Mesendoderm (in vitro differentiated cells): ENCODE data around the gene TRIM29. TPM values are rescaled to one million over a fixed set of nuclear protein-coding genes. Genes with fewer than 3 reads are reported as not detected.

Experiments used
- DNase-seq: peaks from one replicate; pipeline ENCODE4 v3.0.0; 2013
- H2AK5ac ChIP-seq: 2 replicates; pipeline ENCODE4 v1.6.1; 2013; ENCODE audit warnings: low read length, inconsistent platforms
- H2BK120ac ChIP-seq: 2 replicates; pipeline ENCODE4 v1.6.1; 2013; ENCODE audit warnings: low read depth, mild to moderate bottlenecking, low read length, moderate library complexity, mixed read lengths
- H2BK15ac ChIP-seq: replicated peaks from 2 replicates; pipeline ENCODE4 v1.6.1; 2013; ENCODE audit warnings: low read depth, mild to moderate bottlenecking, moderate library complexity
- H2BK5ac ChIP-seq: 2 replicates; pipeline ENCODE4 v1.6.1; 2013; ENCODE audit warnings: low read length, inconsistent platforms
- H3K18ac ChIP-seq: 2 replicates; pipeline ENCODE4 v1.6.1; 2013; ENCODE audit warnings: mild to moderate bottlenecking, low read length, mixed read lengths
- H3K23ac ChIP-seq: one replicate; pipeline ENCODE4 v1.6.1; 2013; ENCODE audit warnings: low read length
- H3K27ac ChIP-seq: 2 replicates; pipeline ENCODE4 v1.5.1; 2013; ENCODE audit warnings: low read depth, mild to moderate bottlenecking, inconsistent platforms, low read length, moderate library complexity
- H3K27me3 ChIP-seq: 2 replicates; pipeline ENCODE4 v1.6.1; 2013; ENCODE audit warnings: low read length, control low read depth, mild to moderate bottlenecking, inconsistent platforms; ENCODE audit not compliant: insufficient read depth, poor library complexity
- H3K36me3 ChIP-seq: 2 replicates; pipeline ENCODE4 v1.6.1; 2013; ENCODE audit warnings: low read length, inconsistent platforms; ENCODE audit not compliant: control insufficient read depth, insufficient read depth
- H3K4ac ChIP-seq: one replicate; pipeline ENCODE4 v1.6.1; 2013; ENCODE audit warnings: low read depth, mild to moderate bottlenecking, low read length, moderate library complexity
- H3K4me1 ChIP-seq: 2 replicates; pipeline ENCODE4 v1.6.1; 2013; ENCODE audit warnings: low read depth, low read length, inconsistent platforms; ENCODE audit not compliant: control insufficient read depth
- H3K4me2 ChIP-seq: 2 replicates; pipeline ENCODE4 v1.6.1; 2013; ENCODE audit warnings: low read length
- H3K4me3 ChIP-seq: 2 replicates; pipeline ENCODE4 v1.5.1; 2013; ENCODE audit warnings: mild to moderate bottlenecking, low read length
- H3K56ac ChIP-seq: one replicate; pipeline ENCODE4 v1.6.1; 2013; ENCODE audit warnings: low read length
- H3K79me1 ChIP-seq: 2 replicates; pipeline ENCODE4 v1.6.1; 2013; ENCODE audit warnings: low read length, inconsistent platforms
- H3K79me2 ChIP-seq: 2 replicates; pipeline ENCODE4 v1.6.1; 2013; ENCODE audit warnings: mild to moderate bottlenecking, low read length; ENCODE audit not compliant: control insufficient read depth, insufficient read depth
- H3K9ac ChIP-seq: 2 replicates; pipeline ENCODE4 v1.6.1; 2013; ENCODE audit warnings: low read length, inconsistent platforms
- H4K5ac ChIP-seq: one replicate; pipeline ENCODE4 v1.6.1; 2013; ENCODE audit warnings: low read length
- H4K8ac ChIP-seq: one replicate; pipeline ENCODE4 v1.6.1; 2013; ENCODE audit warnings: low read depth, mild to moderate bottlenecking, control low read depth, low read length, moderate library complexity
- WGBS: extraction: QIAGEN DNeasy Blood & Tissue Kit; methylation state at CpG from one replicate; pipeline ENCODE4 v1.1.7; 2013; ENCODE audit warnings: low lambda C conversion rate, missing lambda C conversion rate; ENCODE audit not compliant: insufficient coverage; ENCODE audit errors: extremely low coverage; 5-methylcytosine and 5-hydroxymethylcytosine counted together
- polyA plus RNA-seq, 2 experiments: library from polyadenylated mRNA; stranded (reverse); fragments of 200-250 nt; gene quantifications; one replicate each; pipeline ENCODE4 v1.2.3, GENCODE V29; 2013

TRIM29 gene, protein sequence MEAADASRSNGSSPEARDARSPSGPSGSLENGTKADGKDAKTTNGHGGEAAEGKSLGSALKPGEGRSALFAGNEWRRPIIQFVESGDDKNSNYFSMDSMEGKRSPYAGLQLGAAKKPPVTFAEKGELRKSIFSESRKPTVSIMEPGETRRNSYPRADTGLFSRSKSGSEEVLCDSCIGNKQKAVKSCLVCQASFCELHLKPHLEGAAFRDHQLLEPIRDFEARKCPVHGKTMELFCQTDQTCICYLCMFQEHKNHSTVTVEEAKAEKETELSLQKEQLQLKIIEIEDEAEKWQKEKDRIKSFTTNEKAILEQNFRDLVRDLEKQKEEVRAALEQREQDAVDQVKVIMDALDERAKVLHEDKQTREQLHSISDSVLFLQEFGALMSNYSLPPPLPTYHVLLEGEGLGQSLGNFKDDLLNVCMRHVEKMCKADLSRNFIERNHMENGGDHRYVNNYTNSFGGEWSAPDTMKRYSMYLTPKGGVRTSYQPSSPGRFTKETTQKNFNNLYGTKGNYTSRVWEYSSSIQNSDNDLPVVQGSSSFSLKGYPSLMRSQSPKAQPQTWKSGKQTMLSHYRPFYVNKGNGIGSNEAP
- polyA plus RNA-seq (2013, experiment 1 of 2) = 0.13 TPM
- 0.10 TPM for polyA plus RNA-seq (2013, experiment 2 of 2)

DNA sequence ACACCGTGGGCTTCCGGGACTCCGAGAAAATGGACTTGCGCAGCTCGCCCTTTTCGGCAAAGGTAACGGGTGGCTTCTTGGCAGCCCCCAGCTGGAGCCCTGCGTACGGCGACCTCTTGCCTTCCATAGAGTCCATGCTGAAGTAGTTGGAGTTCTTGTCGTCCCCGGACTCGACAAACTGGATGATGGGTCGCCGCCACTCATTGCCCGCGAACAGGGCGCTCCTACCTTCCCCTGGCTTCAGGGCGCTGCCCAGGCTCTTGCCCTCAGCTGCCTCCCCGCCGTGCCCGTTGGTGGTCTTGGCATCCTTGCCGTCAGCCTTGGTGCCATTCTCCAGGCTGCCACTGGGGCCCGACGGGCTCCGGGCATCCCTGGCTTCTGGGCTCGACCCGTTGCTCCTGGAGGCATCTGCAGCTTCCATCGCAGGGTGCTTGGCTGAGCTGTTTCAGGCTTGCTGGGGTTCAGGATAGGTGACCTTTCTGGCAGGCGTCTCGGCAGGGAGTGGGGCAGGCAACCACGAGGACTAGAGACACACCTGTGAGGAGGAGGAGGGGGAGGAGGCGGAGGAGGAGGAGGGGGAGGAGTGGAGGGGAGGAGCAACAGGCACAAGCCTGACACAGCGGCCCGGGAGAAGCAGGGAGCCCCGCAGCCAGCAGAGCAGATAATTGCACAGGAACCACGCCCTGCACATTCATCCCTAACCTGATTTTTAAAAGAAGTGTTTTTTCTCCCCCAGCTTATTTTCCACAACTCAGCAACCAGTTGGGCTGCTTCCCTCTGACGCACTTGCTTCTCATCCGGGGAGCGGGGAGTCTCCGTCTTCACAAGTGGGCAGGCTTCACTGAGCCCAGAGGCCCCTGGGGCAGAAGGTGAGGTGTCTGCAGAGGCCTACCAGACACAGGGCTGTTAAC lies at the start of gene TRIM29:
TRIM29 (minus strand) TSS at position 503 of the 911 bp plus-strand sequence; CDS start at position 421, 82 bp downstream.
- H3K4me1 ChIP-seq = no peaks in the 10 kb centered on the region
- H2BK15ac ChIP-seq = no peak within 1 kb of the TSS
- H3K27ac ChIP-seq = no peak within 1 kb of the TSS
- H3K79me2 ChIP-seq = no peaks in the 10 kb centered on the region
- H3K23ac ChIP-seq = no peak within 1 kb of the TSS
- no peak within 1 kb of the TSS for H3K18ac ChIP-seq
- no peak within 1 kb of the TSS for H2AK5ac ChIP-seq
- no peaks in the 10 kb centered on the region for H3K79me1 ChIP-seq
- DNase-seq = peak; percentile 14
- no peak within 1 kb of the TSS for H3K9ac ChIP-seq
- no peak within 1 kb of the TSS for H3K56ac ChIP-seq
- H4K8ac ChIP-seq = no peak within 1 kb of the TSS
- no peak within 1 kb of the TSS for H3K4me3 ChIP-seq
- H4K5ac ChIP-seq = no peak within 1 kb of the TSS
- WGBS = no CpG with 5 or more reads among the region's 41 CpGs
- H2BK5ac ChIP-seq = no peak within 1 kb of the TSS
- no peak within 1 kb of the TSS for H3K4ac ChIP-seq
- no peaks in the 10 kb centered on the region for H3K36me3 ChIP-seq
- H3K4me2 ChIP-seq = no peak within 1 kb of the TSS
- no peaks in the 10 kb centered on the region for H3K27me3 ChIP-seq
- no peak within 1 kb of the TSS for H2BK120ac ChIP-seq

DNA sequence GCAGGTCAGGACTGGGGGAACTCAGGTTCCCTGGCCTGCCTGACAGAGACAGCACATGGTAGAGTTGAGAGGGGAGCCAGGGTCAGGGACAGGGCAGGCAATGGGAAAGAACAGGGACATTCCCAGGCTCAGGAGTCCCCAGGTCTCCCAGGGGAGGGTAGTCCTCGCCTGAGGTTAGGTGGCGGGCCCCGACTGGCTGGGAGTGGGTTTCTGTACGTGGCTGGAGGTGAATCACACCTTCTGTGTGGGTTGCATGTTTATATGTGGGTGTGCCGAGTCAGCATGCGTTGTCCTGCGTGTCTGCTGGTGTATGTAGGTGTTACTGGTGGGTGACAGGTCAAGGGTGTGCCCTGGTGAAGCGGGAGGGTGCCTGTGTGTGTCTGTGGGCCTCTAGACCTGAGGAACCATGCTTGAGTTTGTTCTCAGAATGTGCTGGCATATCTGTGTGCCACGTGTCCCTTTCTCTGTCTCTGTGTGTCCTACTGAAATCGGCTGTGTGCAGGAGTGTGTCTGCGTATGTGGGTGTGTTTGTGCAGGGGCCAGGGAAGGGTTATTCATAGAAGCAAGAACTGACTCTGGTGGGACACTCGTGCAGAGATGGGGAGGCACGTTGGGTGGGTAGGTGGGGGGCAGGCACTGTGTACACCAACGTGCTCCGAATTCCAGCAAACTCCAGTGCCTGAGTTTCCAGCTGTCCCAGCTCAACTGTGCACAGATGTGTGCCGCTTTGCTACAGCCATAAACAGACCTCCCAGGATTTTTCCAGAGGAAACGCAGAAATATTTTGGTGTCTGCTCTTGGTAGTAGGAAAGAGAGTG lies 49.1 kb upstream of the TRIM29 start:
- Histone ChIP-seq H3K18ac (no peak overlapping the region), H2AK5ac (no peak overlapping the region), H3K4me2 (no peak overlapping the region), H3K9ac (no peak overlapping the region), H2BK15ac (no peak overlapping the region), H4K5ac (no peak overlapping the region), H3K4me3 (no peak overlapping the region), H2BK120ac (no peak overlapping the region), H3K79me1 (no peaks in the 10 kb centered on the region), H3K36me3 (no peaks in the 10 kb centered on the region), H2BK5ac (no peak overlapping the region), H3K79me2 (no peaks in the 10 kb centered on the region), H3K4me1 (no peaks in the 10 kb centered on the region), H3K27ac (no peak overlapping the region), H4K8ac (no peak overlapping the region), H3K56ac (no peak overlapping the region), H3K27me3 (no peaks in the 10 kb centered on the region), H3K23ac (no peak overlapping the region), H3K4ac (no peak overlapping the region)
- no CpG with 5 or more reads among the region's 17 CpGs for WGBS
- DNase-seq = no peak

DNA sequence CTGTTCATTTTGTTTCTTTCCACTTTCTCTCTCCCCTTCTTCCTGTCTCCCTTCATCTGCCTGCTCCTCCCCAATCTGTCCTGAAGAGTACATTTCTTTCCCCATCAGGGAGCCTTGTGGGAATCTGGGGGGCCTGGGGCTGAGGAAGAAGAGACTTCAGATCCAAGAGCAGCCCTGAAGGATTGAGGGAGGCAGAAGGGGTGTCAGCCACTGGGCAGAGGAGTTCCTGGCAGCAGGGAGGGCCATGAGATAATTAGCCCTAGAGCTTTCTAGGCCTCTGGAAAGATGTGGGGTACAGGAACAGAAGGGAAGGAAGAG lies 48.5 kb upstream of the TRIM29 start:
- no peaks in the 10 kb centered on the region for H3K4me1 ChIP-seq
- DNase-seq = no peak
- H3K4me2 ChIP-seq = no peak overlapping the region
- no peak overlapping the region for H4K5ac ChIP-seq
- no peak overlapping the region for H2BK5ac ChIP-seq
- H3K79me1 ChIP-seq = no peaks in the 10 kb centered on the region
- H2AK5ac ChIP-seq = no peak overlapping the region
- no peak overlapping the region for H4K8ac ChIP-seq
- no peak overlapping the region for H2BK120ac ChIP-seq
- no peak overlapping the region for H3K18ac ChIP-seq
- no peak overlapping the region for H3K56ac ChIP-seq
- H3K23ac ChIP-seq = no peak overlapping the region
- no peak overlapping the region for H3K4ac ChIP-seq
- no peaks in the 10 kb centered on the region for H3K79me2 ChIP-seq
- no peak overlapping the region for H3K27ac ChIP-seq
- no peaks in the 10 kb centered on the region for H3K27me3 ChIP-seq
- no peak overlapping the region for H3K4me3 ChIP-seq
- H3K9ac ChIP-seq = no peak overlapping the region
- no peak overlapping the region for H2BK15ac ChIP-seq
- H3K36me3 ChIP-seq = no peaks in the 10 kb centered on the region

DNA sequence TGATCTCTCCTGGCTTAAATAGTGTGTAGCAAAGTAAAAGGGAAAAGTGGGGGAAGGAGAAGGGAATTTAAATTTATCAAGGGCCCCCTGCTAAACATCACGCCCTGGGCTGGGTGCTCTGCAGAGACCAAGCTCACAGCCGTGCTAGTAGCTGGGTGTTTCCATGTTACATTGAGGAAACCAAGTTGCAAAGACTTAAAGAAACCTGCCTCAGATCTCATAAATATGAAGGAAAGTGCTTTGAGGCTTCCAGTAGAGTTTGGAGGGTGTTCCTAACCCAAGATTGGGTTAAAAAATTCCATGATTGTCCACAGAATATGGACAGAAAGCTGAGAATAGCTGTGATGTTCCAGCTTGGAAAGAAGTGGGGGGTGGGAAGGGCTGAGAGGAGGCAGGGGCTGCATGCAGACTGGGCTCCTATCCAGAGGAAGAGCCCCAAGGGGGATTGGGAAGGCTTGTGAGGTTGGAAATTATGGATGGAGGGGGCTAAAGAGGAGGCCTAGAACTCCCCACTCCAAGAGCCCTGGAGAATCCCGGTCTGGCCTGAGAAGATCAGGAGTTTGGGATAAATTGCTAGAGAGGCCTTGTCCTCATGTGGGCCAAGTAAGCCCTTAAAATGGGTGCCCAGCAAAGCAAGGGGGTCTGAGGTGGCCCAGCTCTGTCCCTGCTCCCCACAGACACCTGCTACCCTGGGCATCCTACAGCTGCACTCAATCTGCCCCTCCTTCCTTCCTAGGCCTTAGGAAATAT lies 48.0 kb upstream of the TRIM29 start:
- H3K79me2 ChIP-seq = no peaks in the 10 kb centered on the region
- no peak overlapping the region for H4K8ac ChIP-seq
- H2BK5ac ChIP-seq = no peak overlapping the region
- H2BK120ac ChIP-seq = no peak overlapping the region
- H3K4me2 ChIP-seq = no peak overlapping the region
- no peak overlapping the region for H3K27ac ChIP-seq
- no peaks in the 10 kb centered on the region for H3K4me1 ChIP-seq
- no CpG with 5 or more reads among the region's 3 CpGs for WGBS
- H3K23ac ChIP-seq = no peak overlapping the region
- no peaks in the 10 kb centered on the region for H3K27me3 ChIP-seq
- no peak overlapping the region for H2AK5ac ChIP-seq
- no peak overlapping the region for H3K18ac ChIP-seq
- no peak overlapping the region for H2BK15ac ChIP-seq
- H3K4me3 ChIP-seq = no peak overlapping the region
- H4K5ac ChIP-seq = no peak overlapping the region
- H3K79me1 ChIP-seq = no peaks in the 10 kb centered on the region
- H3K9ac ChIP-seq = no peak overlapping the region
- H3K36me3 ChIP-seq = no peaks in the 10 kb centered on the region
- no peak overlapping the region for H3K4ac ChIP-seq
- DNase-seq = no peak
- H3K56ac ChIP-seq = no peak overlapping the region
